Tibial nerve (tissue), 4 donors: ENCODE results near the gene PRKCE. TPM values are rescaled to one million over a fixed set of nuclear protein-coding genes. Genes with fewer than 3 reads are reported as not detected.

ENCODE experiments used
- DNase-seq, 2 donors: peaks; one replicate each; pipeline ENCODE4 v3.0.0-alpha.2; 2019; ENCODE audit warnings: low spot score in 2 of 2
- H3K27ac ChIP-seq, 4 donors: fragments of 200-600 bp; sonication (generic) in 3 of 4; one replicate each; pipeline ENCODE4 v1.5.1; 2017 to 2019; ENCODE audit warnings: mild to moderate bottlenecking in 1 of 4
- H3K27me3 ChIP-seq, 2 donors: fragments of 200-600 bp; sonication (generic) in 1 of 2; one replicate each; pipeline versions ENCODE4 v1.5.1 to v1.6.0; 2017 to 2019
- H3K36me3 ChIP-seq, 3 donors: fragments of 200-600 bp; sonication (generic); one replicate each; pipeline ENCODE4 v1.5.1; 2018 to 2019
- H3K4me1 ChIP-seq, 4 donors: fragments of 200-600 bp; sonication (generic) in 3 of 4; one replicate each; pipeline ENCODE4 v1.5.1; 2017 to 2019
- H3K4me3 ChIP-seq, 4 donors: fragments of 200-600 bp; sonication (generic) in 3 of 4; one replicate each; pipeline ENCODE4 v1.5.1; 2017 to 2019; ENCODE audit warnings: mild to moderate bottlenecking in 1 of 4, moderate library complexity in 1 of 4
- H3K9me3 ChIP-seq, 4 donors: fragments of 200-600 bp; sonication (generic) in 3 of 4; one replicate each; pipeline ENCODE4 v1.5.1; 2017 to 2019
- EP300 ChIP-seq, 2 donors: sonication (generic); formaldehyde crosslinking; IDR thresholded peaks; one replicate each; pipeline ENCODE4 v1.6.1; 2017; ENCODE audit warnings: antibody characterized with exemption in 2 of 2, mild to moderate bottlenecking in 1 of 2
- POLR2A ChIP-seq, 2 donors: fragments of 450-650 bp; IDR thresholded peaks; one replicate each; pipeline ENCODE4 v1.6.1; 2017; ENCODE audit warnings: antibody characterized with exemption in 2 of 2, mild to moderate bottlenecking in 2 of 2, moderate library complexity in 2 of 2
- WGBS, 2 donors: methylation state at CpG; one replicate each; pipeline ENCODE4 v1.1.5; 2018; 5-methylcytosine and 5-hydroxymethylcytosine counted together
- total RNA-seq, 4 donors: library from RNA; depleted of rRNA; stranded (reverse); fragments of >200 nt; gene quantifications; one replicate each; pipeline ENCODE4 v1.1.0, GENCODE V29; 2016
- TF ChIP-seq, protein P1 (sequence below), 5 experiments: fragments of 200-600 bp in 3 of 5; fragments of 450-650 bp in 2 of 5; sonication (generic) in 3 of 5; IDR thresholded peaks; one replicate each; pipeline ENCODE4 v1.5.1; 2016 to 2019; ENCODE audit warnings: antibody characterized with exemption in 5 of 5, mild to moderate bottlenecking in 3 of 5, moderate library complexity in 2 of 5

Gene PRKCE
- total RNA-seq, 4 donors from 2014 or later: 14.4 to 22.4 (median 17.9) TPM

DNA sequence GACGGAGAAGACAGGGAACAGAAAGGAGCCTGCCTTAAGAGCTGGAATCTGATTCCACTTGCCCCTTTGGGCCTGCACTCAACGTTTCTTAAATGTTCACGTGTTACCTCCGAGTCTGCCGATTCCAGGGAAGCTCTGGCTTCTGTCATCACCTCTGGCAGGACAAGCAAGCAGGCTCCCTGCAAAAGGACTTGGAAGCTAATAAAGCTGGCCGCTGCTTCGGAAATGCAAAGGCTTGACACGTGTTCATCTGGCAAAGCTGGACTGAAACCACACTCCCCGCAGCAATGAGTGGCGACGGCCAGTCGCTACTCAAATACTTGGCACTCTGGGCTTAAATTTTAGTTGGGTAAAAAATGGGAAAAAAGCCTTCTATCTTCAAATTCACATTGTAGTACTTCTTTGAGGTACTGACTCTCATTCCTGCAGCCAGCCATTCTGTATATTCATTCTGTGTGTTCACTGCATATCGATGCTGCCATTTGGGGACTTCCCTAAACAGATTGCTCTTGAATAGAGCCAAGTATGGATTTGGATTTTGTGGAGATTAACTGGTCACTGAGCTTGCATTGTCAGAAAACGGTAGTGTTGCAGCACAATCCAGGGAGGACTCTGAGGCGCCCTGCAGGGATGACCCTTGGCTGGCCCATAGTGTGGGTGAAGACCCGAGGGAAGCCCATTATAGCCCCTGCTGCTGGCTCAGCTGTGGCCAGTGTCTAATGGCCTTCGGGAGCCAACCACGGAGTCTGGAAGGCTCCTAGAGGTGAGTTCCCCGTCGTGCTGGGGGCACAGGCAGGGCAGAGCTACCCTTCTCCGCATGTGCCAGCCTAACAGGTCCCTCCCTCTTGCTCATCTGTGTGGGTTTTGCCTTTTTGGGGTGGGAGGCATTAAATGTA, 231.5 kb downstream of the PRKCE start:
- Histone ChIP-seq H3K4me1 (peaks cover 0 to 54% (median 44%) of the 10 kb centered on the region in 4 donors), H3K9me3 (no peaks in the 10 kb centered on the region), H3K4me3 (no peak overlapping the region), H3K27me3 (no peaks in the 10 kb centered on the region), H3K27ac (peak overlapping the region in 1 of 4 donors; percentile 32), H3K36me3 (peaks cover 0 to 11% (median 0%) of the 10 kb centered on the region in 3 donors)
- no peak for DNase-seq
- TF ChIP-seq POLR2A (IDR thresholded peaks at IDR 0.05): no peak
- WGBS, 2 donors: 57% methylated on average over 21 of the region's 21 CpGs

DNA sequence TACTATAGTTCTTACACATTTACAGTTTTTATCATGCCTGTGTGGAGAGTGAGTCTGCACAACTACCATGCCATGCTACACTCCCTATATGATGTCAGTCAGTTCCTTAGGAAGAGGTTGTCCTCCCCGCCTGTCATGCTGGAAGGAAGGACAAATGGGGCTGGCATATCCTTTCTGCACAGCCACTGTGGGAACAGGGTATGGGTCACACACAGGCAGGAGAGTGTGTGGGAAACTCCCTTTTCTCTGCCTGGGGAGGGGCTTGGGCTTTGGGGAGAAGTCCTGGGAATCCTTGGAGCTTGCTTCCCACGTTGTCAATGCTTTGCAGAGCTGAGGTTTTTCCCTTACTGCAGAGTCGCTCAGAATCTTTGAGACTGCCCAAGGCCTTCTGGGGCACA, 232.1 kb downstream of the PRKCE start:
- WGBS, 2 donors: 45 to 63% methylated on average over 3 of the region's 3 CpGs
- Histone ChIP-seq H3K27ac (peak overlapping the region in 1 of 4 donors; percentile 76), H3K9me3 (no peaks in the 10 kb centered on the region), H3K27me3 (no peaks in the 10 kb centered on the region), H3K4me3 (no peak overlapping the region), H3K36me3 (peaks cover 0 to 7% (median 0%) of the 10 kb centered on the region in 3 donors), H3K4me1 (peaks cover 0 to 60% (median 46%) of the 10 kb centered on the region in 4 donors)
- no peak for TF ChIP-seq EP300 (IDR thresholded peaks at IDR 0.05)
- TF ChIP-seq POLR2A (IDR thresholded peaks at IDR 0.05): no peak
- TF ChIP-seq, protein P1, sequence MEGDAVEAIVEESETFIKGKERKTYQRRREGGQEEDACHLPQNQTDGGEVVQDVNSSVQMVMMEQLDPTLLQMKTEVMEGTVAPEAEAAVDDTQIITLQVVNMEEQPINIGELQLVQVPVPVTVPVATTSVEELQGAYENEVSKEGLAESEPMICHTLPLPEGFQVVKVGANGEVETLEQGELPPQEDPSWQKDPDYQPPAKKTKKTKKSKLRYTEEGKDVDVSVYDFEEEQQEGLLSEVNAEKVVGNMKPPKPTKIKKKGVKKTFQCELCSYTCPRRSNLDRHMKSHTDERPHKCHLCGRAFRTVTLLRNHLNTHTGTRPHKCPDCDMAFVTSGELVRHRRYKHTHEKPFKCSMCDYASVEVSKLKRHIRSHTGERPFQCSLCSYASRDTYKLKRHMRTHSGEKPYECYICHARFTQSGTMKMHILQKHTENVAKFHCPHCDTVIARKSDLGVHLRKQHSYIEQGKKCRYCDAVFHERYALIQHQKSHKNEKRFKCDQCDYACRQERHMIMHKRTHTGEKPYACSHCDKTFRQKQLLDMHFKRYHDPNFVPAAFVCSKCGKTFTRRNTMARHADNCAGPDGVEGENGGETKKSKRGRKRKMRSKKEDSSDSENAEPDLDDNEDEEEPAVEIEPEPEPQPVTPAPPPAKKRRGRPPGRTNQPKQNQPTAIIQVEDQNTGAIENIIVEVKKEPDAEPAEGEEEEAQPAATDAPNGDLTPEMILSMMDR (IDR thresholded peaks at IDR 0.05): no peak
- no peak for DNase-seq

DNA sequence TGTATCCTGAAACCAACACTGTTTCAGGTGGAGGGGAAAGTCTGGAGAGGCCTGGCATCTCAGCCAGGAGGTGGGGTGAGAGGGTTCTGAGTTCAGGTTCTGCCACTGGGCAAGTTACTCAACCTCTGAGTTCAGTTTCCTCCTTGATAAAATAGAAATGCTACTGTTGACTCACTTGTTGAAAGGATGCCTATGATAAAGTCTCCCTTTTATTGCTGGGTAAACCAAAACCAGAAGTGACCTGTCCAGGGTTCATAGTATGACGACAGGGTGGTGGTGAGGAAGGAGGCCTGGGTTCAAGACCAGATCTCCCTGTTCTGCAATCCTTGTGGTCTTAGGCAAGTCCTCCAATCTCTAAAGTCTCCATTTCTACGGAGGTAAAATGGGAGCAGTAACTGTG, 232.7 kb downstream of the PRKCE start:
- Histone ChIP-seq H3K4me3 (no peak overlapping the region), H3K4me1 (peaks cover 0 to 65% (median 49%) of the 10 kb centered on the region in 4 donors), H3K9me3 (no peaks in the 10 kb centered on the region), H3K27ac (peak overlapping the region in 2 of 4 donors; percentile 55 to 76), H3K27me3 (no peaks in the 10 kb centered on the region), H3K36me3 (peaks cover 0 to 3% (median 0%) of the 10 kb centered on the region in 3 donors)
- 59 to 76% methylated on average over 2 of the region's 2 CpGs for WGBS, 2 donors
- DNase-seq: no peak
- no peak for TF ChIP-seq POLR2A (IDR thresholded peaks at IDR 0.05)
- TF ChIP-seq EP300 (IDR thresholded peaks at IDR 0.05): no peak
- TF ChIP-seq, protein P1 (IDR thresholded peaks at IDR 0.05): no peak

DNA sequence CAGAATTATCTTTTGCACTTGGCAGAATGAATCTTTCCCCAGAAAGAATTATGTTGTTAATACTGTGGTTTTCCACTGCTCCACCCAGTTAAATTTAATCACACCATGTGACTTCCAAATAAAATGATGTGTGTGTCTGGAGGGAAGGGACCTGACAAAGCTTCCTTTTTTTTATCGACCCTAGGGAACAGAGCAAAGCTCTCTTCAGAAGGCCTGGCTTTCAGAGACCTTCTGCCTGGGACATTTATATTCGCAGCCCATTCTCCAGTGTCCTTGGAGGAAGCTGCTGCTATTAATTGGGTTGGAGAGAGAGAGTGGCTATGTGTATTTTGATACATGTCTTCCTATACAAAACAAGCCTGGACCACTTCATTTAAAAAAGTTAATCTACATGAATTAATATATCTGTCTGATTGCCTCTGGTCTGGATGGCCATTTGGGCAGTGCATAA, 233.7 kb downstream of the PRKCE start:
- Histone ChIP-seq H3K27me3 (no peaks in the 10 kb centered on the region), H3K9me3 (no peaks in the 10 kb centered on the region), H3K36me3 (no peaks in the 10 kb centered on the region), H3K4me1 (peaks cover 0 to 76% (median 55%) of the 10 kb centered on the region in 4 donors), H3K4me3 (no peak overlapping the region), H3K27ac (peak overlapping the region; percentile 29 to 76 (median 44))
- WGBS, 2 donors: 7 to 8% methylated on average over 2 of the region's 2 CpGs
- TF ChIP-seq EP300 (IDR thresholded peaks at IDR 0.05): peak; percentile 60 to 69
- TF ChIP-seq, protein P1 (IDR thresholded peaks at IDR 0.05): no peak
- DNase-seq: no peak

DNA sequence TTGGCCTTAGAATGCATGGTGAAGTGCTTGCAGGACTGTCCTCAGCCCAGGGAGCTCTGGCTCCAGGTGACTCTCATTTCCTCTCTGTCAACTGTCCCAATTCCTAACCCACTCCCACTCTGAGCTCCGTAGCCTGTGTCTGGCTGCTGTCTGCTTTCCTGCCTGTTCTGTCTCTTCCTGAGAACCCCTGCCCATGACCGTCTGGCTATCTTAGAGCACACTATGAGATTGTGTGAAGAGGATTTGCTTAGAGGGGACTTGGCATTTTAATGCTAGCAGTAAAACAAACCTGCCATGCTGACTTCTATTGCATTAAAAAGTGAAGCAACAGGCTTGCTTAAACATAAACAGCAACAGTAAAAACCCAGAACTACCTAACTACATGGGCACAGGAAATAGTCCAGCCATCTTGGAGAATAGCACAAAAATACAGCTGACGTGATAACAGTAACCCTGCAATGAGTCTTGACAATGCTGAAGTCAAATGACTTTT, 234.7 kb downstream of the PRKCE start:
- Histone ChIP-seq H3K27ac (peak overlapping the region in 3 of 4 donors; percentile 43 to 76 (median 46)), H3K27me3 (no peaks in the 10 kb centered on the region), H3K9me3 (no peaks in the 10 kb centered on the region), H3K36me3 (no peaks in the 10 kb centered on the region), H3K4me3 (no peak overlapping the region), H3K4me1 (peaks cover 0 to 86% (median 64%) of the 10 kb centered on the region in 4 donors)
- DNase-seq: no peak
- TF ChIP-seq EP300 (IDR thresholded peaks at IDR 0.05) (no peak), POLR2A (IDR thresholded peaks at IDR 0.05) (no peak)
- TF ChIP-seq, protein P1 (IDR thresholded peaks at IDR 0.05): no peak
- WGBS, 2 donors: 85 to 90% methylated on average over 3 of the region's 3 CpGs
